IPS-20b (cell line): ENCODE results near the gene USP8.
A peak's percentile ranks its signal among the peaks of the same experiment; 100 is the strongest.
"Not testable (repeated sequence)": the region's sequence is repeated elsewhere in the genome, so short reads cannot be mapped to it uniquely, and the experiment has no call there.

Source experiments
- H3K27ac ChIP-seq: one replicate; pipeline ENCODE4 v1.5.1; 2013; ENCODE audit warnings: low read length
- H3K27me3 ChIP-seq: 2 replicates; pipeline ENCODE4 v1.6.1; 2013; ENCODE audit warnings: mild to moderate bottlenecking, low read length, inconsistent platforms; ENCODE audit not compliant: insufficient read depth
- H3K36me3 ChIP-seq: 2 replicates; pipeline ENCODE4 v1.6.1; 2013; ENCODE audit warnings: low read depth, mild to moderate bottlenecking, inconsistent platforms, low read length, moderate library complexity; ENCODE audit not compliant: insufficient read depth
- H3K4me1 ChIP-seq: 2 replicates; pipeline ENCODE4 v1.6.1; 2013; ENCODE audit warnings: mild to moderate bottlenecking, control low read depth, inconsistent platforms, low read length, moderate library complexity; ENCODE audit not compliant: insufficient read depth
- H3K4me3 ChIP-seq: 2 replicates; pipeline ENCODE4 v1.5.1; 2013; ENCODE audit warnings: mild to moderate bottlenecking, low read length, inconsistent platforms
- H3K9ac ChIP-seq: 2 replicates; pipeline ENCODE4 v1.6.1; 2013; ENCODE audit warnings: low read depth, mild to moderate bottlenecking, inconsistent platforms, low read length, moderate library complexity
- H3K9me3 ChIP-seq: 2 replicates; pipeline ENCODE4 v1.6.1; 2013; ENCODE audit warnings: mild to moderate bottlenecking, low read depth, low read length, inconsistent platforms; ENCODE audit not compliant: insufficient read depth

Gene USP8

GRCh38 chr15:50415752-50416404 lies 8.3 kb upstream of the USP8 start:
- H3K36me3 ChIP-seq, result no peaks in the 10 kb centered on the region
- H3K4me3 ChIP-seq, result no peak overlapping the region
- H3K27ac ChIP-seq, result no peak overlapping the region
- H3K4me1 ChIP-seq, result no peaks in the 10 kb centered on the region
- H3K9me3 ChIP-seq, result no peaks in the 10 kb centered on the region
- no peak overlapping the region for H3K9ac ChIP-seq
- no peaks in the 10 kb centered on the region for H3K27me3 ChIP-seq

GRCh38 chr15:50416890-50417289 lies 7.3 kb upstream of the USP8 start:
- Histone ChIP-seq H3K27ac (no peak overlapping the region), H3K4me1 (no peaks in the 10 kb centered on the region), H3K36me3 (no peaks in the 10 kb centered on the region)

DNA sequence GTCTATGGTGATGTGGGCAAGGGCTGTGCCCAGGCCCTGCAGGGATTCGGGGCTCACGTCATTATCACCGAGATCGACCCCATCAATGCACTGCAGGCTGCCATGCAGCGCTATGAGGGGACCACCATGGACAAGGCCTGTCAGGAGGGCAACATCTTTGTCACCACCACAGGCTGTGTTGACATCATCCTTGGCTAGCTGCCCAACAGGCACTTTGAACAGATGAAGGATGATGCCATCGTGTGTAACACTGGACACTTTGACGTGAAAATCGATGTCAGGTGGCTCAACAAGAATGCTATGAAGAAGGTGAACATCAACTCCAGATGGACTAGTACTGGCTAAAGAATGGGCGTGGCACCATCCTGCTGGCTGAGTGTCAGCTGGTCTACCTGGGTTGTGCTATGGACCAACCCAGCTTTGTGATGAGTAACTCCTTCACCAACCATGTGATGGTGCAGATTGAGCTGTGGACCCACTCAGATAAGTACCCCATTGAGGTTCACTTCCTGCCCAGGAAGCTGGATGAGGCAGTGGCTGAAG lies 6.1 kb upstream of the USP8 start:
- no peak overlapping the region for H3K9ac ChIP-seq
- H3K4me3 ChIP-seq, result no peak overlapping the region
- H3K27me3 ChIP-seq, result no peaks in the 10 kb centered on the region
- H3K27ac ChIP-seq, result no peak overlapping the region
- no peaks in the 10 kb centered on the region for H3K36me3 ChIP-seq
- H3K4me1 ChIP-seq, result no peaks in the 10 kb centered on the region
- no peaks in the 10 kb centered on the region for H3K9me3 ChIP-seq

More at GRCh38 chr15:50416890-50417289, 7.3 kb upstream of the USP8 start:
- Histone ChIP-seq H3K27me3 (no peaks in the 10 kb centered on the region), H3K4me3 (no peak overlapping the region), H3K9me3 (no peaks in the 10 kb centered on the region), H3K9ac (no peak overlapping the region)

- H3K27me3 ChIP-seq, result no peaks in the 10 kb centered on the region
- peak overlapping the region; percentile 97 for H3K4me3 ChIP-seq
- H3K9me3 ChIP-seq, result no peaks in the 10 kb centered on the region
- peak overlapping the region; percentile 98 for H3K9ac ChIP-seq
- no peaks in the 10 kb centered on the region; the same call in 1 of the 2 replicates for H3K4me1 ChIP-seq
- H3K27ac ChIP-seq, result peak overlapping the region; percentile 18
- H3K36me3 ChIP-seq, result no peaks in the 10 kb centered on the region
These were observed 1.0 kb downstream of the USP8 start for GRCh38 chr15:50425219-50425618.

GRCh38 chr15:50425678-50426246 lies 1.6 kb downstream of the USP8 start:
- H3K4me1 ChIP-seq, H3K36me3 ChIP-seq, H3K27ac ChIP-seq, H3K9ac ChIP-seq, H3K27me3 ChIP-seq, H3K9me3 ChIP-seq: not testable (repeated sequence)
- peak overlapping the region; percentile 97; the same call in 1 of the 2 replicates for H3K4me3 ChIP-seq

DNA sequence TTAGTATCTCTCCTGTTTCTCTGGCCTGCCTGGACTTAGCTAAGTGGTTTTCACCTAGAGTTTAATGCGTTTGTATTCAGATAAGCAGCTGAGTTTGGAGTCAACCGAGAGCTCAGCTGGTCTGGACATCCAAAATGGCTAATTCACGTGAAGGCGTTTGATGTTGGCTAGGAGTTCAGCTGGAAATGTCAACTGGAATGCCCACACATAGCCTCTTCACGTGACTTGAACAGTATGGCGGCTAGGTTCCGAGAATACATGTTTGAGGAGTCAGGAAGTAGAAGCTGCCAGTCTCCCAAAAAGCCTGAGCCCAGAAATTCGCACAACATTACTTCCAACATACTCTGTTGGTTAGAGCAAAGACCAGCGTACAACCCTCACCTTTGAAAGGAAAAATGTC lies 2.2 kb downstream of the USP8 start:
- Histone ChIP-seq H3K9me3 (no peaks in the 10 kb centered on the region), H3K36me3 (no peaks in the 10 kb centered on the region), H3K4me3 (no peak overlapping the region), H3K4me1 (no peaks in the 10 kb centered on the region; the same call in 1 of the 2 replicates), H3K9ac (no peak overlapping the region), H3K27me3 (no peaks in the 10 kb centered on the region), H3K27ac (no peak overlapping the region)

- no peak overlapping the region for H3K9ac ChIP-seq
These were observed 7.0 kb downstream of the USP8 start for GRCh38 chr15:50431204-50431603.

GRCh38 chr15:50432230-50432629 lies 8.0 kb downstream of the USP8 start:
- Histone ChIP-seq H3K9me3 (no peaks in the 10 kb centered on the region), H3K27ac (no peak overlapping the region), H3K9ac (no peak overlapping the region), H3K36me3 (peaks cover 9% of the 10 kb centered on the region), H3K27me3 (no peaks in the 10 kb centered on the region), H3K4me3 (no peak overlapping the region), H3K4me1 (no peaks in the 10 kb centered on the region)

More at GRCh38 chr15:50431204-50431603, 7.0 kb downstream of the USP8 start:
- Histone ChIP-seq H3K27ac (no peak overlapping the region), H3K4me3 (no peak overlapping the region), H3K36me3 (peaks cover 9% of the 10 kb centered on the region), H3K9me3 (no peaks in the 10 kb centered on the region), H3K4me1 (no peaks in the 10 kb centered on the region), H3K27me3 (no peaks in the 10 kb centered on the region)

- Histone ChIP-seq H3K27me3 (no peaks in the 10 kb centered on the region), H3K36me3 (peaks cover 27% of the 10 kb centered on the region), H3K4me3 (no peak overlapping the region), H3K9me3 (no peaks in the 10 kb centered on the region), H3K9ac (no peak overlapping the region), H3K4me1 (no peaks in the 10 kb centered on the region), H3K27ac (no peak overlapping the region)
These were observed 11.6 kb downstream of the USP8 start for GRCh38 chr15:50435772-50436171.

DNA sequence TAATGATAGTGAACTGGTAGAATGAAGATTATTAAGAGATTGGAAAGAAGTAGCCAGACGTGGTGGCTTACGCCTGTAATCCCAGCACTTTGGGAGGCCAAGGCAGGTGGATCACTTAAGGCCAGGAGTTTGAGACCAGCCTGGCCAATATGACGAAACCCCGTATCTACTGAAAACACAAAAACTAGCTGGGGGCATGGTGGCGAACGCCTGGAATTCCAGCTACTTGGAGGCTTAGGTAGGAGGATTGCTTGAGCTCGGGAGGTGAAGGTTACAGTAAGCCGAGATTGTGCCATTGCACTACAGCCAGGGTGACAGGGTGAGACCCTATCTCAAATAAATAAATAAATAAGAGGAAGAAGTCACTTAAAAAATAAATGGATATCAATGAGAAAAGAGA lies 14.0 kb downstream of the USP8 start:
- Histone ChIP-seq H3K9me3 (no peaks in the 10 kb centered on the region), H3K36me3 (peaks cover 38% of the 10 kb centered on the region), H3K9ac (no peak overlapping the region), H3K4me1 (no peaks in the 10 kb centered on the region), H3K4me3 (no peak overlapping the region), H3K27ac (no peak overlapping the region), H3K27me3 (no peaks in the 10 kb centered on the region)

DNA sequence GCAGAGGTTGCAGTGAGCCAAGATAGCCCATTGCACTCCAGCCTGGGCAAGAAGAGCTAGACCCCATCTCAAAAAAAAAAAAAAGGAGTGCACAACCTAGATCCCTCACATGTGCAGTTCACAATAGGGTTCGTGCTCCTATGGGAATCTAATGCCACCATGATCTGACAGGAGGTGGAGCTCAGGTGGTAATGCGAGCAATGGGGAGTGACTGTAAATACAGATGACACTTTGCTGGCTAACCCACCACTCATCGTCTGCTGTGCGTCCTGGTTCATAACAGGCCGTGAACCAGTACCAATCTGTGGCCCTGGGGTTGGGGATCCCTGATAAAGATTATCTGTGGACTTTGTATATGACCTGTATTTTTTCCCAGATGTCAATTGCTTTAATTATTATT lies 16.7 kb downstream of the USP8 start:
- Histone ChIP-seq H3K27ac (no peak overlapping the region), H3K27me3 (no peaks in the 10 kb centered on the region), H3K9me3 (no peaks in the 10 kb centered on the region), H3K9ac (no peak overlapping the region), H3K4me1 (no peaks in the 10 kb centered on the region), H3K36me3 (peaks cover 53% of the 10 kb centered on the region), H3K4me3 (no peak overlapping the region)

- H3K4me3 ChIP-seq, result no peak overlapping the region
- H3K27me3 ChIP-seq, result no peaks in the 10 kb centered on the region
- H3K9me3 ChIP-seq, result no peaks in the 10 kb centered on the region
- H3K4me1 ChIP-seq, result no peaks in the 10 kb centered on the region
- peaks cover 43% of the 10 kb centered on the region for H3K36me3 ChIP-seq
- no peak overlapping the region for H3K9ac ChIP-seq
- no peak overlapping the region for H3K27ac ChIP-seq
These were observed 28.7 kb downstream of the USP8 start for GRCh38 chr15:50452927-50453326.
